ENCODE measurements around the gene RNF38.
"Not testable (repeated sequence)": the region's sequence is repeated elsewhere in the genome, so short reads cannot be mapped to it uniquely, and the experiment has no call there.

RNF38 gene

DNA sequence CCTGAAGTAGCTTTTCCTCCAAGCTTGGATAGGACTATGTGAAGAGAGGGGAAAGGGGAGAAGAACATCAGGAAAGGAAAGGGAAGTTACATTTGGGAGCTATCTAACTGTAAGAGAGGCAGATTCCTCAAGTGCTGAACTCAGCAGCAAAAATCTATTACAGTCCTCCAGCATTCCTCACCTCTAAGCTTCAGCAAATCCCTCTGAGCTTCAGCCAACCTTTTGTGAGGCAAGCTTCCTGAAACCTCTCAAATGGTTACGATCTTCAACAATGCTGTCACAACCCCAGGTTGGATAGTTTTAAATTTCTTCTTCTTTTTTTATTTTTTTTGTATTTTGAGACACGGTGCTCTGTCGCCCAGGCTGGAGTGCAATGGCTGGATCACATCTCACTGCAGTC is 2.5 kb upstream of the RNF38 start:
- DNase-seq = no peak

DNA sequence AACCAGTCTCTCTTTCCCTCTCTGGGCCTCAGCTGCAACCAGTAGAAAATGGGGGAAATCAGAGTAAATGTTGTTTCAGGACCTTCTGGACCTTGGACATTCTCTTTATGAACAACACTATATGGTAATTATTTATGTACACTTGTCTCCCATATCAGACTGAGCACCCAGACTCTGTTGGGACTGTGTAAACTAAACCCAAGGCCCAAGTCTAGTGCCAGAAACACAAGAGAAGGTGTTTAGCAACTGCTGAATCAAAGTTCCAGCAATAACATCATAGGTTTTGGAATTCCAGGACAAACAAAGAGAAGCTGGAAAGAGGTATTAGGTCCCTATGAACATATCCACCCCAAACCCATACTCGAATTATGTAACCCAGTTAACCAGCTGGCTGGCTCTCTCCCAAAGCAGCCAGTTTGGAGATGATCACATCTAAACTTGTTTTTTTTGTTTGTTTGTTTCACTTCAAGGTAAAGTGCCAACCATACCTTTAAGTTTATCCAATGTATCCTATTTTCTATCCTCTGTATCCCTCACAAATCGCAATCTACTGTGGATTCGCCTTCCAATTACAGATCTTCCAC is 1.9 kb upstream of the RNF38 start:
- DNase-seq = no peak

DNA sequence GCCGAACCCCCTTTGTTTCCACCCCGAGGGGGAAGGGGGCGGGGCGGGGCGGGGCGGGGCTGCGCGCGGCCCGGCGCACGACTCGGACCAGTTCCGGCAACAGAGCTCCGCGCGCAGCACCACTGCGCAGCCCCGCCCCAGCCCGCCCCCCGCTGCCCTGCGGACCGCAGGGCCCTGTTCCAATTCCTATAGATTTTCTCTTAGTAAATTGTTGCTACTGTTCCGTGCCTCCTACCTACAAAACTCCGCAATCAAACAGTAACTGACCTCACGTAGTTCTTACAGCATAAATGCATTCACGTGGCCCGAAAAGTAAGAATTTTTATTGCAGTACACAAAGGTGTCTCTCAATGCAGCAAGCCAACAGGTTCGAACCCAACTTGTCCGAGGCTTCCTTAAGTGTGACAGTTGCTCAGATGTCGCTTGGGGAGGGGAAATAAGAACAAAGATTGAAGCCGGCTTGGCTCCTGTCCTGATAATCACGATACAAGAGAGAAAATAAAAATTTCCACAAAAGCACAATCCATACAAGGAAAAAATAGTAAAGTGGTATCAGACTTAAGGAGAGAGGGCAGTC is 1.2 kb upstream of the RNF38 start:
- no peak for DNase-seq

DNA sequence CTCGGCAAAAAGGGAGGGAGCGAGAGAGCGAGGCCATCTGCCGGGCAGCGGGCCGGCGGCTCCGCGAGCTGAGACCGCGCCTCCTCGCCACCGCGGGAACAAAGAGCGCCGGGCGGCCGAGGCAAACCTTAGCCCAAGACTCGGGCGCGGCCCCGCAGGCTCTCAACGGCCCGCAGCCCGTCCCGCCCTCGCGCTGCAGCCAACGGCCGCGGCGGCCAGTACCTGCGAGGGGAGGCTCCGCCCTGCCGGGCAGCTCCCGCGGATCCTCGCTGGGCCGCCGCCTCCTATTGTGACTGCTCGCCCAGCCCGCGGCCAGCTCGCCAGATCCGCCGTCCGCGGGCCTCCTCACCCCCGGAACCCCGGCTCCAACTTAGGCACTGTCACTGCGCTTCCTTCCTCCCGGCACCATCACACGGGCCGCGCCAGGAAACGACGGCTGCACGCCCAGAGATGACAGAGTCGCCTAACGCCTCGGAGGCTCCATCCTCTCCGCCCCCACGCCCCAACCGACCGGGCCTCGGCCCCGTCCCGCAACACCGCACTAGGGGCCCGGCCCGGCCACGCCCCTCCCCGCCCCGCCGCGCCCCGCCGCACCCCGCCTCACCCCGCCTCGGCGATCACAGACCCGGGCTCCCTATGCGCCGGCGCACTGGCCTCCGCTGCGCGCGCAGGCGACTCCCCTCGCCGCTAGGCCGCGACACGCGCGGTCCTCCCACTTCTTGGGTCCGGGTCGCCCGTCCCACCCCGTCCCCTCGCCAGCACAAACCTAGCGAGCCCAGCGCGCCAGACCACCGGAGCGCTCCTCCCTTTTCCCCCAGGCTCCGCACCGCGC is 479 bp upstream of the RNF38 start:
- DNase-seq = peak; percentile 66

DNA sequence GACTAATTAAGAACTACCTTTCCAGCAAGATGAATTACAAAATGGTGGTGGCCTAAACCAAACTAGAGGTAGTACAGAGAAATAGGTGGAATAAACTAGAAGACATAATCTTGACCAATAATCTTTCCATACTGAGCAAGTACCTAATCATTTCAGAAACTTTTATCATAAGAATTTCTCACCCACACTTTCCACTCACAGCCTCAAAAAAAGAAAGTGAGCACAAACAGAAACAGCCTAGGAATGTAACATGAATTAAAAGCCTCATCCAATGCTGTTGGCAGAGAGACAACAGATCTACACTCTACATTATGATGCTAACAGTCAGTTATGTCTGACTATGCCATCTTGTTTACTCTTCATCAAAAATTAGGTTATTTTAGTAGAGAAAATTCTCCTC is 1.3 kb downstream of the RNF38 start:
- no peak for DNase-seq

DNA sequence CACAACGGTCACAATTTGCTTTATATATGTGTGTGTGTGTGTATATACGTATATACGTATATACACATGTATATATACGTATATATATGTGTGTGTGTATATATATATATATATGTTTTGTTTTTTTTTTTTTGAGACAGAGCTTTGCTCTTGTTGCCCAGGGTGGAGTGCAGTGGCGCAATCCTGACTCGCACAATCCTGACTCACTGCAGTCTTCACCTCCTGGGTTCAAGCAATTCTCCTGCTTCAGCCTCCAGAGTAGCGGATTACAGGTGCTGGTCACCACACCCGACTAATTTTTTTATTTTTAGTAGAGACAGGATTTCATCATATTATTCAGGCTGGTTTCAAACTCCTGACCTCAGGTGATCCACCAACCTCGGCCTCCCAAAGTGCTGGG is 3.1 kb downstream of the RNF38 start:
- DNase-seq = no peak

DNA sequence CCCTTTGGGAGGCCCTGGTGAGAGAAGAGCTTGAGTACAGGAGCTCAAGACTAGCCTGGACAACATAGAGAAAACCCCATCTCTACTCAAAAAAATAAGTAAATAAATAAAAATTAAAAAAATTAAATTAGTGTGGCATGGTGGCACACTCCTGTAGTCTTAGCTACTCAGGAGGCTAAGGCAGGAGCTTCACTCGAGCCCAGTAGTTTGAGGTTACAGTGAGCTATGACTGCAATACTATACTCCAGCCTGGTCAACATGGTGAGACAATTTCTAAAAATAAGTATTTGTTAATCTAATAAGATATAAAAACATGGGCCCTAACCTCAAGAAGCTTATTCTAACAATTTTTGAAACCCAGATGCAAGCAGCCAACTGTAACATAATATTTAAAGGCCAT is 7.6 kb downstream of the RNF38 start:
- no peak for DNase-seq

DNA sequence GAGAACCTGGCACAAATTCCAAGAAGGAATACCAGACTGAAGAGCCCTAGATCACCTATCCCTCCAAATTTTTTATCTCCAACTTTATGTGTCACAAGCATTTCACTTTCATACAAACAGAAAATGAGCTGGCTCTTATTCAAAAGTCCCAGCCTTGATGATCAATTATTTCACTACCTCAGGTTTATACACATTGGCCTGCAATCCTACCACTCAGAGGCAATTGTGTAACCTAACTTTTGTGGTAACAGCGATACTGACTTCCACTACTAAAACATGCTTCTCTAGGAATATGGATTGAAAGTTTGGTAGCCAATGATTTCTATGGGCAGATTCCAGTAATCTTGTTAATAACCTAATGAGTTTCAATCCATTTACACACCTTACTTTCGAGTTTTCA is 10.5 kb downstream of the RNF38 start:
- DNase-seq = no peak

DNA sequence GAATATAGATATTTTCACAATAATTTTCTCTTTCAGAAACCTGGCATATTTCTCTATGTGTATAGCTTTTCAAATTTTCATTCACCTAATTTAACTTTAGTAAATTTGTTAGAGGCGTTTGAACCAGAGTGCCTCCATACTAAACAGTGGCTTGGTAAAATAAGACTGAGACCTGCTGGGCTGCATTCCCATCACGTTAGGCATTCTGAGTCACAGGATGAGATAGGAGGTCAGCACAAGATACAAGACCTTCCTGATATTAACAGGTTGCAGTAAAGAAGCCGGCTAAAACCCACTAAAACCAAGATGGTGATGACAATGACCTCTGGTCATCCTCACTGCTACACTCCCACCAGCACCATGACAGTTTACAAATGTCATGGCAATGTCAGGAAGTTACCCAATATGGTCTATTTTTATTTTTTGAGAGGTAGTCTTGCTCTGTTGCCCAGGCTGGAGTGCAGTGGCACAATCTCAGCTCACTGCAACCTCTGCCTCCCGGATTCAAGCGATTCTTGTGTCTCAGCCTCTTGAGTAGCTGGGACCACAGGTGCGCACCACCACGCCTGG is 13.6 kb downstream of the RNF38 start:
- not testable (repeated sequence) for DNase-seq

DNA sequence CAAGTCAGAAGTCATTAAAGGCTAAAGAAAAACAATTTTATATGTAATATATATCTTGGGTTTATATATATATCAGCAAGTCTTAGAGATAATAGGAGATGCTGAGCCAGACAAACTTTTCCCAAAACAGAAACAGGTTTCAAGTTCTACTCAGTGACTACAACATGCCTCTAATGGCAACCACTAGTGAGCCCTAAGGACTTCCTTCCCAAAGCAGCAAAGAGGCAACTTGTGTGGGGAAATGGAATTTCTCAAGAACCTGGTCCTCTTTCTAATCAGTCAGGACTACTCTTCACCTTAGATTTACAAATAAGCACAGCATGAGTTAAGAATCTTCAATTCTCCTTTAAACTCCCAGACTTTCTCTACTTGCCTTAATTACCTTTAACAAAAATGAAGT is 17.6 kb downstream of the RNF38 start:
- no peak for DNase-seq

DNA sequence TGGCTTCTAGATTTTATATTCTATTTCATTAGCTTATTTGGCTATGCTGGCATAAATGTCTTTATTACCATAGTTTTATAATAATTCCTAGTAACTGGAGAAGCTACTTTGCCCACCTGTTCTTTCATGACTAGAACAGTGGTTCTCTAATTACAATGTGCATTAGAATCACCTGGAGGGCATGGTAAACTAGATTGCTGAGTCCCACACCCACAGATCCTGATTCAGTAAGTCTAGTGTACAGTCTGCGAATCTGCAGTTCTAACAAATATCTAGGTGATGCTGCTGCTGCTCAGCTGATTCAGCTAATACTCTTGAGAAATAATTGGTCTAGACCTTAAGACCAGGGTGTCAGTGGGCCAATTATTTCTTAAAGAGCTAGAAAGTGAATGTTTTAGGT is 35.5 kb downstream of the RNF38 start:
- no peak for DNase-seq

DNA sequence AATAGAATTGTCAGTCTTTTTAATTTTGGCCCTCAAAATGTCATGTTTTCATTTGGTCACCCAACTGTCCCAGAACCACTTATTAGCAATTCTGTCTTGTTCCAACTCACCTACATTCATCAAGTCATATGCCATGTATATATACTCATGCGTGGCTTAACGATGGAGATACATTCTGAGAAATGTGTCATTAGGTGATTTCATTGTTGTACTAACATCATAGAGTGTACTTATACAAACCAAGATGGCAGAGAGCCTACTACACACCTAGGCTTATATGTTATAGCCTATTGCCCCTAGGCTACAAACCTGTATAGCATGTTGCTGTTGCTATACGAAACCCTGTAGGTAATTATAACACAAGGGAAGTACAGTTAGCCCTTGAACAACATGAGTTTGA is 36.6 kb downstream of the RNF38 start:
- DNase-seq = no peak

DNA sequence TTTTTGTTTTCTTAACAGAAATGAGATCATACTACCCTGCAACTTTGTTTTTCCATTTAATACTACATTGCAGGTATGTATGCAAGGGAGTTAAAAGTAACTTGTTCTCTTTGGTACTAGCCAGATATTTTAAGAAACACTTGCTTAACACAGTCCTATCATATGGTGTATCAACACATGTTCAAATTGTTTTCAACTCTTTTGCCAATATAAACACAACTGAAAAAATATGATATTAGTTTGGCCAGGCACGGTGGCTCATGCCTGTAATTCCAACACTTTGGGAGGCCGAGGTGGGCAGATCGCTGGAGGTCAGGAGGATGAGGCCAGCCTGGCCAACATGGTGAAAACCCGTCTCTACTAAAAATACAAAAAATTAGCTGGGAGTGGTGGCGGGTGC is 41.6 kb downstream of the RNF38 start:
- no peak for DNase-seq

DNA sequence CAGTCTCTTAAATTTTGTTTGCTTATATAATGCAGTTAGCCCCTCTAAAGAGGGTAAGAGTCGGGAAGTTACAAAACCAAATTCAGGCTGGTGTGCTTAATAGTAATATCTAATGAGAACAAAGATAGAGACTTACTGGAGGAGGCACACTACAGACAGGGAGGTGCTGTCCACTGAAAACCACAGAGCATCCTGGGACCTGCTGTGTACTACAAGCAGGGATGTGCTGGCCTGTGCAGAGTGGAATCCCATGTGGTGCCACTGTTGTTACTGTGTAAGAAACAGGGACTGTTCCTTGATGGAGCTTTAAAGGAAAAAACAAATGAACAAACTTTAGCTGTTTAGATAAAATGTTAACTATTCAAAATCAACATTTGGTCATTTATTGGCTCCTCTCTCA is 42.4 kb downstream of the RNF38 start:
- DNase-seq = no peak

DNA sequence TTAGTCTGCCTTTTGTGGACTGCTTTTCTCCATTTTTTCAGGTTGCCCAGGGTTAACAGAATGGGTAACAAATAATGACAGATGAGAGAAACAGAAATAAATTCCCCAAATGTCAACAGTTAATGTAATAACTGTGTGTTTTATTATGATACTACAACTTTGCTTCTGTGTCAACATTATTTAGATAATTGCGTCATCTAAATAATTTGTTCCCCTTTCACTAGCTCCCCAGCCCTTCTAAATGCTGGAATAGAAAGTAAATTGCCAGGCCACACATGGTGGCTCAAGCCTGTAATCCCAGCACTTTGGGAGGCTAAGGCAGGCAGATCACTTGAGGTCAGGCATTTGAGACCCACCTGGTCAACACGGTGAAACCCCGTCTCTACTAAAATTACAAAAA is 53.5 kb downstream of the RNF38 start:
- DNase-seq = no peak

DNA sequence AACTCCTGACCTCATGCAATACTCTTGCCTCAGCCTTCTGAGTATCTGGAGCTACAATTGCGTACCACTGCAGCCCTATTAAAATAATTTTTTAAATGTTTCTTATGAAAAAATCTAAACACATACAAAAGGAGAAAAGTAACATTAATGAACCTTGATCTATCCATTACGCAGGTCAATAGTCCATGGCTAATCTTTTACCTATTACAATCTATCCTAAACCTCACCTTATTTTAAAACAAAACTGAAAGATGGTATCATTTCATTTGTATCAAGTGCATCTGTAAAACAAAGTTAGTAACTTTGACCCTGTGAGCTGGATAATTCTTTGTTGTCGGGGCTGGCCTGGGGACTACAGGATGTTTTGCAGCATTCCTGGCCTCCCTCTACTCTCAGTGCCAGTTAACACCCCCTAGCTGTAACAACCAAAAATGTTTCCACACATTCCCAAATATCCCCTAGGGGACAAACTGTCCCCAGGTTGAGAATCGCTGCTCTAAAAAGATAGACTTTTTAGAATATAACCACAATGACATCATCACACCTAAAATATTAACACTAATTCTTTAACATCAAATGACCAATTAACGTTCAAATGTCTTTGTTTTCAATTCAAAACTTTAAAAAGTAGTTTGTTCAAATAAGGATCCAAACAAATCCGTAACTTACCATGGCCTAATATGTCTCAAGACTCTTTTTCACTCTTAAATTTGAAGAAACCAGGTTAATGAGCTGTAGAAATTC is 54.8 kb downstream of the RNF38 start:
- DNase-seq = no peak

DNA sequence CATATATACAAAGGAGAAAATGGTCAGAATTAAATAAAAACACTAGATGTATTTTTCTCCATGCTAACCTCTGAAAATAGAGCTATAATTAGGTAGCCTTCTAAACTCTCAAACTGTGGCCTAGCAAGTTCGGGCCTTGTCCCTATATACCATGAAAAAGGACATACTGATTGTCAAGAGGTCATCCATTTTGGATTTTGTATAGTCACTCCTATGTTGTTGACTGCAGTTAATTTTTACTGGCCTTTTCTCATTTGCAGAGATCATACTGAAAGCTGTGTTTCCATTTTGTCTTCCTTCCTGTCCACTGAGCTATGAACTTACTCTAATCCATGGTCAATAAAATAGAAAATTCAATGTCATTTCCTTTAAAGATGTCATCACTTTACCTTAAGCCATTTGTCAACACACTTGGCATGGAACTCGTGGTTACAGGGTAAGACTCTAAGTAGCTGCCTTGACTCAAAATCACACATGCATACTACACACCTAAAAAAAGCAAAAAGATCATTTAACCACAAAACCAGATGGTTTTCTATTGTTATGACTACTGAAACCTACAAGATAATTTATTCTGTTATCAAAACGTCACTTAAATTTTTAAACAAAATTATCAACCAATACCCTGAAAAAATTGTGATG is 58.0 kb downstream of the RNF38 start:
- DNase-seq = no peak

DNA sequence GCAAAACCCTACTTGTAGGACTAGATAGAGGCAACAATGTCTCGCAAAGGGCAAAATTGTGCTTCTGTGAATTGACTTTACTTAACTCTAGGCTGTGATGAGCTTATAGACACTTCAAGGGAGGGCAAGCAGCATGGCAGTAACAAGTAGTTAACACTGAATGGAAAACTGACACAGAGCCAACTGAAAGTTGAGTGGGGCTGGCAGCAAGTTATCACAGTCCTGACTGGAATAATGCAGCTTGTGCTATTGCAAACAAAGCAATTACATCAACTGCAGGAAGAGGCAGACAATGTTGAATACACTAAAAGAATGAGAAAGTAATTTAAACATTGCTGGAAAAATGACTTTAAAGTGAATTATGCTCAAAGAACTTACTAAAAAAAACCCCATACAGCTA is 62.2 kb downstream of the RNF38 start:
- no peak for DNase-seq

DNA sequence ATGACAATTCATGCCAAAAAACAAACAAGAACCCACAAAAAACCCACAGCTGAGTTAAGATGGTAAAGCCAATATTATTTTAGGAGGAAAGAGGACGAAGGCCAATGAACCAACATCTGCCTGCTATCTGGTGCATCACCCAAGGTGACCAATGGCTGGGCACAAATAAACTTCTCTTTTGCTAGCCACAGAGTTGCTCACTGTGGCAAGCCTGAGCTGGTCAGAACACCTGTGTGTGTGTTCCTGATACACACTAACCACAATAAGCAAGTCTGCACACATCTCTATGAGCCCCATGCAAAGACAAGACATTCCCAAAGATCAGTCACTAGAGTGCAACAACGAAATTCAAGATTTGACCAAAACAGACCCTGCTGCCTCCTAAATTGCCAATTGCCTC is 63.1 kb downstream of the RNF38 start:
- DNase-seq = no peak

DNA sequence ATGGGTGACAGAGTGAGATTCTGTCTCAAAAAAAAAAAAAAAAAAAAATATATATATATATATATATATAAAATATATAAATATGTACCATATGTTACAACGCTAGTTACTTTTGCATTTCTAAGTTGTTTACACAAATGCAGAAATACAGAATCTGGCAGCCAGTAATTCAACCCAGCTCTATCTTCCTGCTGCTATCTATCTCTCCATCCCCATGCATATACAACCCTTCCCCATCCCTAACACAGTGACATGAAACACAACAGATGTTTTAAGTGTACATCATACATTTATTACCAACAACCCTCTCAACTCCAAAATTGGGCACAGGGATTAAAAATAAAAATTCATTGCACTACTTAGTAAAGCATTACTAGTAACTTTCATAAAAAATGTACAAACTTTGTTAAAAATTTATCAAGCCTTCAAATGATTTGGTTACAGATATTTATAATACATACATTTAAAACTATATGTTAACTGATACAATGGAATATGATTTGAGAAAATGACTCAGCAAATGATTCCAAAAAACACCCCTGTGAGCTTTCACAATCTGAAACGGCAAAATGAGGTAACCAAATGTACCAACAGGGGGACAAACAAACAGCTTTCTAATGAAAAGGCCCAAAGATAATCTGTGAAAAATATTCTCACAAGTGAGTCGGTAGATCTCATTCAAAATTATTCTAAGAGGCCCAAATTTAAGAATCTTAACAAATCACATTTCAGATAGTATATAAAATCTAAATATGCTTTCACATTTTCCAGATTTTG is 63.8 kb downstream of the RNF38 start:
- DNase-seq = no peak

DNA sequence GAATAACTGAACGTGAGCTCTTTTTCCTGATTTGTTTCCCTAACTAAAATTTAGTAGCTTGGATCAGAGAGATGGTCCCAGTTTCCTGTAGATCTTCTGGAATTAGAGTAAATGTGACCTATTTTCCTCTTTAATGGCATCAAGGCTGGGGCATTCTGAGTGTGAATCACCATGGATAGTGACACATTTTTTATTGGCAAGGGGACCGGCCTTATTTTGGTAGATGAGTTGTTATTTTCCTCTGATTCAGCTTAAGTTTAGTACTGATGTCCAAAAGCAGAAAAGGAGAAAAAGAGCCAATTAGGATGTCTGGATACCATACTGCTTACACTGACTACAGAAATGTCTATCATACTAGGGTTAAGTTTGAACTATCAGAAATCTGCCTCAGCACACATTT is 68.1 kb downstream of the RNF38 start:
- DNase-seq = no peak

DNA sequence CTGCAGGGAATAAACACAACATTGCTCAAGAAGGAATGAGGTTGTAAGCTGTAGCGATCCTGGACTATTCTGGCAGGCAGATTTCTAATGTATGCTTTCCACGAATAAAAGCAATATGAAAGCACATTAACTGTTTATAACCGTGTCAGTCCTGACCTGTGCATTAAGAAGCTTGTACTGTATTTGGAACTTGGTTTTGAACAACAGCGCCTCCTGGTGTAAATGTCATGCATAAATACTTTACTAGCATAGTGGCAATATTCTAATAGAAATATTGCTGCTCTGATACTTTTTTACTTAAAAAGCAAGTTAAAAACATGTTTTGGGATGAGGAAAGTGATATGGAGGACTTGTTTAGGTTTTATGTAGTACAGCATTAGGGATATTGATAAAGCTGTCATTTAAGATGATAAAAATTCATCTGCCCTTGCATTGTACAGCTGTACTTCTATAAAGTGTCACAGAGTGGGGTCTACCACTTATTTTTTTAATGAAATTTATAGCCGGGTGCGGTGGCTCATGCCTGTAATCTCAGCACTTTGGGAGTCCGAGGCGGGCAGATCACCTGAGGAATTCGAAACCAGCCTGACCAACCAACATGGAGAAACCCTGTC is 71.2 kb downstream of the RNF38 start:
- peak; percentile 64 for DNase-seq
